Left ventricle myocardium inferior (tissue), 1 donor: Measurements from ENCODE around the gene G6PC3. TPM values are rescaled to one million over a fixed set of nuclear protein-coding genes. Genes with fewer than 3 reads are reported as not detected.

Experiments
- DNase-seq: peaks from one replicate; pipeline ENCODE4 v3.0.0-alpha.2; 2020
- H3K27ac ChIP-seq: fragments of 200-600 bp; replicated peaks from 2 replicates; pipeline ENCODE4 v1.8.0; 2021
- H3K27me3 ChIP-seq: fragments of 200-600 bp; 2 replicates; pipeline ENCODE4 v1.8.0; 2021; ENCODE audit warnings: low read depth
- H3K36me3 ChIP-seq: fragments of 200-600 bp; 2 replicates; pipeline ENCODE4 v1.8.0; 2021
- H3K4me1 ChIP-seq: fragments of 200-600 bp; 2 replicates; pipeline ENCODE4 v1.8.0; 2021
- H3K4me3 ChIP-seq: fragments of 200-600 bp; 2 replicates; pipeline ENCODE4 v1.8.0; 2021; ENCODE audit warnings: mild to moderate bottlenecking, moderate library complexity
- H3K9me3 ChIP-seq: fragments of 200-600 bp; replicated peaks from 2 replicates; pipeline ENCODE4 v1.8.0; 2021
- intact Hi-C: fragments of 100-400 bp; cut with micrococcal nuclease; formaldehyde crosslinking; loops from one replicate; pipeline ENCODE4 v1.11.0; 2022
- total RNA-seq: library from RNA; stranded (reverse); fragmentation: NEBNext Ultra II Directional; extraction: Animal tissue kit (Norgen Biotek cat#: 25700); gene quantifications from one replicate; pipeline ENCODE4 v1.2.1, GENCODE V29; 2021
- TF ChIP-seq, protein P1 (sequence below): fragments of 200-600 bp; IDR thresholded peaks from 2 replicates; pipeline ENCODE4 v1.8.0; 2021; ENCODE audit warnings: antibody characterized with exemption, mild to moderate bottlenecking, borderline replicate concordance
- donor health status: DM: no; HTN: yes; CAD: no; lungs with severe emphysema.

G6PC3 gene
- total RNA-seq, 1 donor from 2014 or later, result 29.3 TPM

DNA sequence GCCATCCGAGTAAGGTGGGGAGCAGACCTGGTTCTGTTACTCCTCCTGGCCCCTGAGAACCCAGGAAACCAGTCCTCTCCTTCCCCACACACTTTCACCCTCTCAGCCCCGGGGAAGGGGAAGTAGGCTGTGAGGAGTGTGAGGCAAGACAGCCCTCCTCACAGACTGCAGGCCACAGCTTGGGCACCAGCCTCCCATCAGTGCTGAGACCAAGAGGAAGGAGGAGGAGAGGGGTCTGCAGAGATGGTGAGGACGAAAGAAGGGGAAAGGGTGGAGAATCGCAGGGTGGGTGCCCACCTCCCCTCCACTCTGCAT lies 7.0 kb downstream of the G6PC3 start:
- no peak overlapping the region for H3K4me3 ChIP-seq
- H3K27ac ChIP-seq, result peak overlapping the region; percentile 15
- H3K4me1 ChIP-seq, result peaks cover 30% of the 10 kb centered on the region
- H3K27me3 ChIP-seq, result no peaks in the 10 kb centered on the region
- H3K36me3 ChIP-seq, result peaks cover 86% of the 10 kb centered on the region
- no peak for DNase-seq
- TF ChIP-seq, protein P1, sequence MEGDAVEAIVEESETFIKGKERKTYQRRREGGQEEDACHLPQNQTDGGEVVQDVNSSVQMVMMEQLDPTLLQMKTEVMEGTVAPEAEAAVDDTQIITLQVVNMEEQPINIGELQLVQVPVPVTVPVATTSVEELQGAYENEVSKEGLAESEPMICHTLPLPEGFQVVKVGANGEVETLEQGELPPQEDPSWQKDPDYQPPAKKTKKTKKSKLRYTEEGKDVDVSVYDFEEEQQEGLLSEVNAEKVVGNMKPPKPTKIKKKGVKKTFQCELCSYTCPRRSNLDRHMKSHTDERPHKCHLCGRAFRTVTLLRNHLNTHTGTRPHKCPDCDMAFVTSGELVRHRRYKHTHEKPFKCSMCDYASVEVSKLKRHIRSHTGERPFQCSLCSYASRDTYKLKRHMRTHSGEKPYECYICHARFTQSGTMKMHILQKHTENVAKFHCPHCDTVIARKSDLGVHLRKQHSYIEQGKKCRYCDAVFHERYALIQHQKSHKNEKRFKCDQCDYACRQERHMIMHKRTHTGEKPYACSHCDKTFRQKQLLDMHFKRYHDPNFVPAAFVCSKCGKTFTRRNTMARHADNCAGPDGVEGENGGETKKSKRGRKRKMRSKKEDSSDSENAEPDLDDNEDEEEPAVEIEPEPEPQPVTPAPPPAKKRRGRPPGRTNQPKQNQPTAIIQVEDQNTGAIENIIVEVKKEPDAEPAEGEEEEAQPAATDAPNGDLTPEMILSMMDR, result no peak
- intact Hi-C loops, result no loop called here
- H3K9me3 ChIP-seq, result no peaks in the 10 kb centered on the region

DNA sequence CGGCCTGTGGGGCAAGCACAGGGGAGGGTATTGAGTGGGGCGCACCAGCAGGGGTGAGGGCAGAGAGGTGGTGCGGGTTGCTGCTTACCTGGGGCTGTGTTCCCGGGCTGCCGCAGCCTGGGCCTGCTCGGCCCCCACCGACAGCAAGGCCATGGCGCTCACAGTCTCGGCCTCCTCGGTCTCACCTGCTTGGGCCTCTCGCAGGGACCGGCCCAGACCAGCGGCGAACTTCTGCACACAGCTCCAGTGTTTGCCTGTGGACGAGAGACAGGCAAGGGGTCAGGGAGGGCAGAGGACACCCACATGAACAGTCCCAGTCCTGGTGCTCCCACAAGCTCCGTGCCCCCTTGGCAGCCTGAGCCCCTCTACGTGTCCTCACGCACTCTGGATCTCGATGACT lies 7.9 kb downstream of the G6PC3 start:
- Histone ChIP-seq H3K27ac (no peak overlapping the region), H3K4me1 (peaks cover 23% of the 10 kb centered on the region), H3K36me3 (peaks cover 95% of the 10 kb centered on the region), H3K9me3 (no peaks in the 10 kb centered on the region), H3K4me3 (no peak overlapping the region), H3K27me3 (no peaks in the 10 kb centered on the region)
- DNase-seq, result no peak
- intact Hi-C loops, result no loop called here
- TF ChIP-seq, protein P1, result no peak

DNA sequence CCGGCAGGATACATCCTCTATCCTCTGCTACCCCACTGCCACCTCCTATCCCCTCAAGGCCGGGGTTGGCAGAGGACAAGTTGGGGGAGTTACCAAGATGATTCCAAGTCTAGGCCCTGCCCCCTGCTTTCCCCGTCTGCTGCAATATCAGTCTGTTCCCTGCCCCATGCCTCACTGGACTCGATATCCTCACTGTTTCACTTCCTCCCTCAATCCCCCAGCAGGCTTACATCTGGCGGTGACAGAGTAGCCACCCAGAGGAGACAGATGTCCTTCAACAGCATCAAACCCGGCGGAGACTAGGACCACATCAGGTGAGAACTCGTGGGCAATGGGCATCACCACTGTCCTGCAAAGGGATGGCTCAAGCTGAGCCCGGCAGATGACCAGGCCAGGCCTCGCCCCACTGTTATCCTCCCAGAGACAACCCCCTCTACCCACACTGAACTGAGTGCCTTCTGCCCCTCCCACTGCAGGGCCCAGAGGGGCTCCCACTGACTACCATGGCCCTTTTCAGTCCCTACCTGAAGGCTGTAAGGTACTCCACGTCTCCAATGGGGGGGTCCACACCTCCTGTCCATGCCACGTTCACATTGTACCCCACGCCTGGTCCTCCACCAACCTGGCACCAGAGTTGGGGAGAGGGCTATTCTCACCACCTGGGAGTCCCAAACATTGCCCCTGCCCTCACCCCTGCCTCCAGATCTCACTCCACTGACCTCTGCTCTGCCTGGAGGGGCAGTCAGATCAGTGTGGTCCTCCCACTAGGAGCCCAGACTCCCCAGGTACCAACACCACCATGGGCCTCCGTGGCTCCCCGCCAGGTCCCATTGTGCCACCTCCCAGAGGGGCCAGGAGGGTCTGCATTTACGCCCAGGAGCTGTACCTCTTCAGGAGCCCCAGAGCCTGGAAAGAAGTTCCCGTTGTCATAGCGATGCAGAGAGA lies 9.6 kb downstream of the G6PC3 start:
- TF ChIP-seq, protein P1, result no peak
- Histone ChIP-seq H3K27ac (no peak overlapping the region), H3K9me3 (no peaks in the 10 kb centered on the region), H3K27me3 (no peaks in the 10 kb centered on the region), H3K4me3 (no peak overlapping the region), H3K36me3 (peaks cover 99% of the 10 kb centered on the region), H3K4me1 (peaks cover 23% of the 10 kb centered on the region)
- DNase-seq, result no peak
- intact Hi-C loops, result no loop called here

DNA sequence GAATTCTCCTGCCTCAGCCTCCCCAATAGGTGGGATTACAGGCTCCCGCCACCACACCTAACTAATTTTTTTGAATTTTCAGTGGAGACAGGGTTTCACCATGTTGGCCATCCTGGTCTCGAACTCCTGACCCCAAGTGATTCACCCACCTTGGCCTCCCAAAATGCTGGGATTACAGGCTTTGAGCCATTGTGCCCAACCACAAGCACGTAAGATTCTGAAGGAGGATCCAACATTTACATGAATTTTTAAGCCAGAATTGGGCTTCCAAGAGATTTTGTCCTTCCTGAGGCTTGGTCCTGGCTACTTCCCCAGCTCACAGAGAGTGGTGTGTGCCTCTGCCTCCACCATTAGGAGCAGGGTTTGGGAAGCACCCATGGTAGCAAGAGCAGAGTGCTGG lies 11.1 kb downstream of the G6PC3 start:
- peaks cover 12% of the 10 kb centered on the region for H3K4me1 ChIP-seq
- no peak overlapping the region for H3K4me3 ChIP-seq
- no peaks in the 10 kb centered on the region for H3K9me3 ChIP-seq
- TF ChIP-seq, protein P1, result no peak
- H3K36me3 ChIP-seq, result peaks cover 97% of the 10 kb centered on the region
- no peak for DNase-seq
- H3K27ac ChIP-seq, result no peak overlapping the region
- intact Hi-C loops, result no loop called here
- H3K27me3 ChIP-seq, result no peaks in the 10 kb centered on the region

DNA sequence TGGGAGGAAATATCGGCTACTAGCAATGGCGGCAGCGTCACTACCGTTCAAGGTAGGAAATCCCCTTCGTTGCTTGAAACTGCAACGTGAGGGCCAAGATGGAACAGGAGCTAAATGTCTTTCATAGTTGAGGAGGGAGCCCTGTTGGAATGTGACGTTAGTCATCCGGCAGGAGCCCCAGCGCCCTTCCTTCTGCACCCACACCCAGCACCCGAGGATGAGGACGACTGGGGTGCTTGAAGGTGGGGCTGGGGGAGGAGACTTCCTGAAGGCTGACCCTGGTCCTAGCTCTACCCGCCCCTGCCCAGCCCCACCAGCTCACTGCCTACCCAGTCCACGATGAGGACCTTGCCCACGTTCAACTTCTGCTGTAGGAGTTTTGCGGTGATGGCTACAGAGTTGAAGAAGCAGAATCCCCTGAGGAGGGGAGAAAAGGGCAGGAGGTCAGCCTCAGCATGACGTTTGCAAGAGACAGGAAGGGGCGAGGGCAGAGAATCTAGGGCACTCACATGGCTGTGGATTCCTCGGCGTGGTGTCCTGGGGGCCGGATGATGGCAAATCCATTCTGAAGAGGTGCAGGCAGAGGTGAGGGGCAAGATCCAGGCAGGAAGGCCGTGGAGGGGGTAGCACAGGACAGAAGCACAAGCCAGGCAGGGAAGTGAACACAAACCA lies 11.9 kb downstream of the G6PC3 start:
- intact Hi-C loops, result no loop called here
- no peak overlapping the region for H3K27ac ChIP-seq
- no peak for DNase-seq
- no peak overlapping the region for H3K4me3 ChIP-seq
- H3K27me3 ChIP-seq, result no peaks in the 10 kb centered on the region
- TF ChIP-seq, protein P1, result no peak
- H3K36me3 ChIP-seq, result peaks cover 97% of the 10 kb centered on the region
- H3K4me1 ChIP-seq, result peaks cover 5% of the 10 kb centered on the region
- H3K9me3 ChIP-seq, result no peaks in the 10 kb centered on the region
